ENCODE results near the gene PDCD1. TPM values are rescaled to one million over a fixed set of nuclear protein-coding genes. Genes with fewer than 3 reads are reported as not detected.
"Not testable (repeated sequence)": the region's sequence is repeated elsewhere in the genome, so short reads cannot be mapped to it uniquely, and the experiment has no call there.

PDCD1 gene
- total RNA-seq, 3 donors from 2014 or later (not counting 1 experiment from before 2014, with no cell fraction given): 0.45 TPM; not detected in 2

- Mint-ChIP-seq H3K36me3 (no peaks in the 10 kb centered on the region), H3K27me3 (ENCODE audit: low read depth in 2 of 2) (peaks cover 7 to 13% of the 10 kb centered on the region in 2 donors), H3K4me1 (peaks cover 5 to 12% of the 10 kb centered on the region in 2 donors), H3K27ac (no peak overlapping the region), H3K4me3 (no peak overlapping the region), H3K9me3 (no peaks in the 10 kb centered on the region)
- H3K27ac ChIP-seq (ENCODE audit: low read length): no peak overlapping the region
- ATAC-seq (no peak), DNase-seq (no peak)
- H3K27me3 ChIP-seq (ENCODE audit: control insufficient read depth, insufficient read depth, low read length): peaks cover 14% of the 10 kb centered on the region
- no peak overlapping the region for H3K4me3 ChIP-seq (ENCODE audit: low read length)
- TF ChIP-seq CTCF (IDR thresholded peaks at IDR 0.05): no peak
- WGBS (ENCODE audit: insufficient coverage): 94% methylated on average over 44 of the region's 44 CpGs
- no peaks in the 10 kb centered on the region for H3K36me3 ChIP-seq (ENCODE audit: control insufficient read depth, insufficient read depth, low read length)
- peaks cover 22% of the 10 kb centered on the region for H3K4me1 ChIP-seq (ENCODE audit: control insufficient read depth, insufficient read depth, low read length)
- no peaks in the 10 kb centered on the region for H3K9me3 ChIP-seq (ENCODE audit: control insufficient read depth, insufficient read depth, low read length)
- intact Hi-C loops (cut with micrococcal nuclease): loop anchor here (5.0 kb wide), 1 partner anchor 75 kb away; no protein-coding TSS in a partner anchor
Measured at GRCh38 chr2:241801611-241802420, 56.9 kb downstream of the PDCD1 start.

GRCh38 chr2:241800198-241800903 lies 58.3 kb downstream of the PDCD1 start:
- Mint-ChIP-seq H3K27me3 (ENCODE audit: low read depth in 2 of 2) (peaks cover 7 to 13% of the 10 kb centered on the region in 2 donors), H3K4me1 (peaks cover 5 to 12% of the 10 kb centered on the region in 2 donors)
- WGBS (ENCODE audit: insufficient coverage): 93% methylated on average over 29 of the region's 35 CpGs
- H3K27ac ChIP-seq (ENCODE audit: low read length); H3K36me3 Mint-ChIP-seq; H3K27ac Mint-ChIP-seq; H3K4me3 ChIP-seq (ENCODE audit: low read length); H3K4me3 Mint-ChIP-seq; DNase-seq; H3K9me3 Mint-ChIP-seq; H3K36me3 ChIP-seq (ENCODE audit: control insufficient read depth, insufficient read depth, low read length); ATAC-seq; H3K9me3 ChIP-seq (ENCODE audit: control insufficient read depth, insufficient read depth, low read length): not testable (repeated sequence)
- Histone ChIP-seq H3K27me3 (ENCODE audit: control insufficient read depth, insufficient read depth, low read length) (peaks cover 14% of the 10 kb centered on the region), H3K4me1 (ENCODE audit: control insufficient read depth, insufficient read depth, low read length) (peaks cover 22% of the 10 kb centered on the region)
- intact Hi-C loops (cut with micrococcal nuclease): loop anchor here (5.0 kb wide), 1 partner anchor 77 kb away; no protein-coding TSS in a partner anchor

Other genes with a start within 250 kb of the PDCD1 start
- gene THAP4, start 221.7 kb downstream of the PDCD1 start, total RNA-seq: 10 to 100 TPM; 19.8 to 29.2 (median 27.8) TPM
- gene ATG4B, start 221.2 kb downstream of the PDCD1 start, total RNA-seq: 100 to 1,000 TPM; 106 to 171 (median 139) TPM
- gene DTYMK, start 172.1 kb downstream of the PDCD1 start, total RNA-seq: 10 to 100 TPM; 15.4 to 17.5 (median 15.6) TPM
- gene ING5, start 156.9 kb downstream of the PDCD1 start, total RNA-seq: 10 to 100 TPM; 25.6 to 40.9 (median 34.7) TPM
- 10 to 100 TPM; 28.9 to 45.5 (median 43.4) TPM for gene D2HGDH, start 124.3 kb downstream of the PDCD1 start, total RNA-seq
- under 1 TPM in 1 of 3 donors, not detected in 2; 0.88 TPM for gene GAL3ST2, start 82.1 kb downstream of the PDCD1 start, total RNA-seq
- 1 to 10 TPM in 2 of 3 donors, under 1 TPM in 1; 0.39 to 6.6 (median 2.2) TPM for gene NEU4, start 49.7 kb downstream of the PDCD1 start, total RNA-seq
- 1 to 10 TPM in 1 of 3 donors, under 1 TPM in 2; 0.47 to 1.7 (median 0.68) TPM for gene RTP5, start 10.8 kb upstream of the PDCD1 start, total RNA-seq